HepG2 (cell line): ENCODE results near the gene HS3ST3B1. TPM values are rescaled to one million over a fixed set of nuclear protein-coding genes. Genes with fewer than 3 reads are reported as not detected.

Experiments used
- ATAD3A ChIP-seq: sonication (generic); formaldehyde crosslinking; IDR thresholded peaks from 2 replicates; pipeline ENCODE4 v1.4.0; 2020; ENCODE audit warnings: missing genetic modification reagents
- CHD4 ChIP-seq: fragments of 200-600 bp; sonication (generic); IDR thresholded peaks from 2 replicates; pipeline ENCODE4 v1.7.0; 2017; ENCODE audit warnings: mild to moderate bottlenecking, low read length, borderline replicate concordance
- HNF4G ChIP-seq, 2 experiments: sonication (generic) in 1 of 2; formaldehyde crosslinking in 1 of 2; IDR thresholded peaks; 2 replicates each; pipeline versions ENCODE4 v1.4.0 to v1.6.1; 2011 to 2020; ENCODE audit warnings: borderline replicate concordance in 2 of 2, low read depth in 2 of 2, mild to moderate bottlenecking in 2 of 2, low read length in 1 of 2, missing genetic modification reagents in 1 of 2, moderate library complexity in 1 of 2
- IKZF4 ChIP-seq: sonication (generic); formaldehyde crosslinking; IDR thresholded peaks from 2 replicates; pipeline ENCODE4 v1.5.1; 2020; ENCODE audit warnings: borderline replicate concordance, mild to moderate bottlenecking, low read depth, missing genetic modification reagents; ENCODE audit errors: not compliant biosample characterization
- KLF12 ChIP-seq: sonication (generic); formaldehyde crosslinking; IDR thresholded peaks from 2 replicates; pipeline ENCODE4 v1.4.0; 2020; ENCODE audit warnings: missing genetic modification reagents, borderline replicate concordance
- MATR3 ChIP-seq: sonication (generic); formaldehyde crosslinking; IDR thresholded peaks from 2 replicates; pipeline ENCODE4 v1.4.0; 2020; ENCODE audit warnings: missing genetic modification reagents
- NR1H2 ChIP-seq: sonication (generic); formaldehyde crosslinking; IDR thresholded peaks from 2 replicates; pipeline ENCODE4 v1.8.1; 2022; ENCODE audit warnings: low read depth, missing genetic modification reagents, borderline replicate concordance
- ONECUT2 ChIP-seq: sonication (generic); formaldehyde crosslinking; IDR thresholded peaks from 2 replicates; pipeline ENCODE4 v1.4.0; 2020; ENCODE audit warnings: missing genetic modification reagents
- SP2 ChIP-seq: sonication (generic); formaldehyde crosslinking; IDR thresholded peaks from 2 replicates; pipeline ENCODE4 v1.5.1; 2020; ENCODE audit warnings: mild to moderate bottlenecking, missing genetic modification reagents
- TCF7 ChIP-seq: sonication (generic); IDR thresholded peaks from 2 replicates; pipeline ENCODE4 v1.6.1; 2016; ENCODE audit warnings: antibody characterized with exemption, low read depth
- ZFP36 ChIP-seq: fragments of 150-350 bp; IDR thresholded peaks from 2 replicates; pipeline ENCODE4 v1.6.1; 2018; ENCODE audit warnings: borderline replicate concordance, low read length, low read depth; ENCODE audit not compliant: partially characterized antibody
- ZNF501 ChIP-seq: sonication (generic); formaldehyde crosslinking; IDR thresholded peaks from 2 replicates; pipeline ENCODE4 v1.5.1; 2020; ENCODE audit warnings: mild to moderate bottlenecking, moderate library complexity, missing genetic modification reagents
- ZNF543 ChIP-seq: sonication (generic); formaldehyde crosslinking; IDR thresholded peaks from 2 replicates; pipeline ENCODE4 v1.4.0; 2020; ENCODE audit warnings: mild to moderate bottlenecking, missing genetic modification reagents
- ZNF552 ChIP-seq: sonication (generic); formaldehyde crosslinking; IDR thresholded peaks from 2 replicates; pipeline ENCODE4 v1.9.0; 2022; ENCODE audit warnings: missing genetic modification reagents, mild to moderate bottlenecking, borderline replicate concordance
- ZNF841 ChIP-seq: sonication (generic); formaldehyde crosslinking; IDR thresholded peaks from 2 replicates; pipeline ENCODE4 v1.8.1; 2023; ENCODE audit warnings: missing genetic modification reagents, borderline replicate concordance
- polyA plus RNA-seq, 8 experiments: library from polyadenylated mRNA; depleted of rRNA in 3 of 8; stranded (reverse) in 7 of 8; unstranded in 1 of 8; fragments of >200 nt; fragmentation: Illumina TruSeq in 4 of 8; extraction: Trizol in 4 of 8; gene quantifications; 2 replicates each; pipeline versions ENCODE4 v1.2.1 to v1.2.3, GENCODE V29; 2011 to 2016; ENCODE audit warnings: low read depth in 4 of 8, missing spikeins in 1 of 8, mixed read lengths in 1 of 8; ENCODE audit not compliant: insufficient read depth in 1 of 8
- total RNA-seq, 5 experiments: library from RNA; depleted of rRNA; stranded (reverse); fragments of >200 nt; fragmentation: Illumina TruSeq; extraction: Trizol; gene quantifications; 2 replicates each; pipeline ENCODE4 v1.2.3, GENCODE V29; 2016; ENCODE audit warnings: low read depth in 1 of 5
- TF ChIP-seq, protein P1 (sequence below): sonication (generic); formaldehyde crosslinking; IDR thresholded peaks from 2 replicates; pipeline ENCODE4 v1.4.0; 2020; ENCODE audit warnings: low read depth, mild to moderate bottlenecking, missing genetic modification reagents
- TF ChIP-seq, protein P2 (sequence below): sonication (generic); formaldehyde crosslinking; IDR thresholded peaks from 2 replicates; pipeline ENCODE4 v1.4.0; 2020; ENCODE audit warnings: low read depth, missing genetic modification reagents
- TF ChIP-seq, protein P3 (sequence below): sonication (generic); formaldehyde crosslinking; IDR thresholded peaks from 2 replicates; pipeline ENCODE4 v1.8.0; 2022; ENCODE audit warnings: missing genetic modification reagents, low read depth, mild to moderate bottlenecking, borderline replicate concordance
- TF ChIP-seq, protein P4 (sequence below): sonication (generic); formaldehyde crosslinking; IDR thresholded peaks from 2 replicates; pipeline ENCODE4 v1.5.1; 2020; ENCODE audit warnings: mild to moderate bottlenecking, moderate library complexity, missing genetic modification reagents

Gene HS3ST3B1
- total and polyA plus RNA-seq, 2 of the 13 experiments (the other 11 are each of a cell fraction or from before 2014, with no cell fraction given) = 15.7 to 39.5 TPM

DNA sequence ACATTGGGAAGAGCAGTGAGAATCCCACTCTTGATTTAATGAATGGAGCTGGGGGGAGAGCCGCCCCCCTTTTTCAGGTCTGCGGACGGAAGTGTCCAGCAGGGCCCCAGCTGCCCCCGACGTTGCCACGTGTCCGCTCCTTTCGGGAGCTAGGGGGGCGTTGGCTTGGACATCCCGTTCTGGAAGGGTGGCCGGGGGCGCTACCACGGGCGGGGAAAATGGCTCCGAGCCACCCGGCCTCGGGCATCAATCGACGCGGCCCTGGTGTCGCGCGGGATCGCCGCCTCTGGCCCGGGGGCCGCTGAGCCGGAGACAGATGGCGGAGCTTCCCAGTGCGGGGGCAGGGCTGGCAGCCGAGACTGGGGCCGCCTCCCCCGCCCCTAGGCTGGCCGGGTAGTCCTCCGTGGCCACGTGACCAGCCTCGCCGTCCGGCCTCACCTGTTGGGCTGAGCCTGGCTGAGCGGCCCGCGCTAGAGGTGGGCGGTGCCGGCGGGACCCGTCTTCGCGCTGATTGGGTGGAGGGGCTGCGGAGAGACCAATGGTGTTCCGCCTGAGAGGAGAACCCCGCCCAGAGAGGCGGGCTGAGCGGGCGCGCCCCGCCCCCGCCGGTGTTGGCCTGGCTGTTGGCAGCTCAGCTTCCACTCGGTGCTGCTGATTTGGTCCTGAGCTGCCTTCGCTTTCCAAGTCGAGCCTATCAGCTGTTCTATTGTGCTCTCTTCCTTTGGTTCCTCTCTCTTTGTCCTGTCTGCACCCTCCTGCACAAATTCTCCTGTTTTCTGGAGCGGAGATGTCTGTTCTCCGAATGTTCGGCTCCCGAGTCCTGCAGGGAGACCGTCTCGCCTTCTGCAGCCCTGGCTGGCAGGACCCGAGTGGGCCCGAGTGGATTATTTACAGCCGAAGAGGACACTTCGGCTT lies 8.3 kb downstream of the HS3ST3B1 start (continued):
- TF ChIP-seq, protein P1, sequence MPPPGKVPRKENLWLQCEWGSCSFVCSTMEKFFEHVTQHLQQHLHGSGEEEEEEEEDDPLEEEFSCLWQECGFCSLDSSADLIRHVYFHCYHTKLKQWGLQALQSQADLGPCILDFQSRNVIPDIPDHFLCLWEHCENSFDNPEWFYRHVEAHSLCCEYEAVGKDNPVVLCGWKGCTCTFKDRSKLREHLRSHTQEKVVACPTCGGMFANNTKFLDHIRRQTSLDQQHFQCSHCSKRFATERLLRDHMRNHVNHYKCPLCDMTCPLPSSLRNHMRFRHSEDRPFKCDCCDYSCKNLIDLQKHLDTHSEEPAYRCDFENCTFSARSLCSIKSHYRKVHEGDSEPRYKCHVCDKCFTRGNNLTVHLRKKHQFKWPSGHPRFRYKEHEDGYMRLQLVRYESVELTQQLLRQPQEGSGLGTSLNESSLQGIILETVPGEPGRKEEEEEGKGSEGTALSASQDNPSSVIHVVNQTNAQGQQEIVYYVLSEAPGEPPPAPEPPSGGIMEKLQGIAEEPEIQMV (CRISPR knock-in tag) = no peak; the same call in 1 of the 2 replicates
- TF ChIP-seq ONECUT2 (CRISPR knock-in tag) (no peak), ZNF552 (CRISPR knock-in tag) (peak; percentile 81; the same call in 1 of the 2 replicates), ZNF501 (CRISPR knock-in tag) (peak; percentile 93), NR1H2 (CRISPR knock-in tag) (no peak), KLF12 (no peak; the same call in 1 of the 2 replicates), IKZF4 (CRISPR knock-in tag) (peak; percentile 85), ZNF543 (CRISPR knock-in tag) (peak; percentile 95), CHD4 (no peak), TCF7 (no peak), HNF4G (IDR thresholded peaks at IDR 0.05; ENCODE audit: borderline replicate concordance, low read depth, low read length) (no peak), HNF4G (CRISPR knock-in tag; IDR thresholded peaks at IDR 0.05; ENCODE audit: borderline replicate concordance, low read depth) (peak; percentile 66), ATAD3A (no peak), ZNF841 (no peak), ZFP36 (no peak), SP2 (CRISPR knock-in tag) (peak; percentile 91), MATR3 (CRISPR knock-in tag) (no peak)
- TF ChIP-seq, protein P2, sequence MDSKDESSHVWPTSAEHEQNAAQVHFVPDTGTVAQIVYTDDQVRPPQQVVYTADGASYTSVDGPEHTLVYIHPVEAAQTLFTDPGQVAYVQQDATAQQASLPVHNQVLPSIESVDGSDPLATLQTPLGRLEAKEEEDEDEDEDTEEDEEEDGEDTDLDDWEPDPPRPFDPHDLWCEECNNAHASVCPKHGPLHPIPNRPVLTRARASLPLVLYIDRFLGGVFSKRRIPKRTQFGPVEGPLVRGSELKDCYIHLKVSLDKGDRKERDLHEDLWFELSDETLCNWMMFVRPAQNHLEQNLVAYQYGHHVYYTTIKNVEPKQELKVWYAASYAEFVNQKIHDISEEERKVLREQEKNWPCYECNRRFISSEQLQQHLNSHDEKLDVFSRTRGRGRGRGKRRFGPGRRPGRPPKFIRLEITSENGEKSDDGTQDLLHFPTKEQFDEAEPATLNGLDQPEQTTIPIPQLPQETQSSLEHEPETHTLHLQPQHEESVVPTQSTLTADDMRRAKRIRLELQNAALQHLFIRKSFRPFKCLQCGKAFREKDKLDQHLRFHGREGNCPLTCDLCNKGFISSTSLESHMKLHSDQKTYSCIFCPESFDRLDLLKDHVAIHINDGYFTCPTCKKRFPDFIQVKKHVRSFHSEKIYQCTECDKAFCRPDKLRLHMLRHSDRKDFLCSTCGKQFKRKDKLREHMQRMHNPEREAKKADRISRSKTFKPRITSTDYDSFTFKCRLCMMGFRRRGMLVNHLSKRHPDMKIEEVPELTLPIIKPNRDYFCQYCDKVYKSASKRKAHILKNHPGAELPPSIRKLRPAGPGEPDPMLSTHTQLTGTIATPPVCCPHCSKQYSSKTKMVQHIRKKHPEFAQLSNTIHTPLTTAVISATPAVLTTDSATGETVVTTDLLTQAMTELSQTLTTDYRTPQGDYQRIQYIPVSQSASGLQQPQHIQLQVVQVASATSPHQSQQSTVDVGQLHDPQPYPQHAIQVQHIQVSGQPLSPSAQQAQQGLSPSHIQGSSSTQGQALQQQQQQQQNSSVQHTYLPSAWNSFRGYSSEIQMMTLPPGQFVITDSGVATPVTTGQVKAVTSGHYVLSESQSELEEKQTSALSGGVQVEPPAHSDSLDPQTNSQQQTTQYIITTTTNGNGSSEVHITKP (CRISPR knock-in tag) = peak; percentile 78
- TF ChIP-seq, protein P3, sequence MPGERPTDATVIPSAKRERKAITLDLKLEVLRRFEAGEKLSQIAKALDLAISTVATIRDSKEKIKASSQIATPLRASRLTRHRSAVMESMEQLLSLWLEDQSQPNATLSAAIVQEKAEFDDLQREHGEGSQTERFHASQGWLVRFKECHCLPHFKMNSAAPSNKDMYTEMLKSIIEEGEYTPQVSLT (CRISPR knock-in tag) = no peak
- TF ChIP-seq, protein P4, sequence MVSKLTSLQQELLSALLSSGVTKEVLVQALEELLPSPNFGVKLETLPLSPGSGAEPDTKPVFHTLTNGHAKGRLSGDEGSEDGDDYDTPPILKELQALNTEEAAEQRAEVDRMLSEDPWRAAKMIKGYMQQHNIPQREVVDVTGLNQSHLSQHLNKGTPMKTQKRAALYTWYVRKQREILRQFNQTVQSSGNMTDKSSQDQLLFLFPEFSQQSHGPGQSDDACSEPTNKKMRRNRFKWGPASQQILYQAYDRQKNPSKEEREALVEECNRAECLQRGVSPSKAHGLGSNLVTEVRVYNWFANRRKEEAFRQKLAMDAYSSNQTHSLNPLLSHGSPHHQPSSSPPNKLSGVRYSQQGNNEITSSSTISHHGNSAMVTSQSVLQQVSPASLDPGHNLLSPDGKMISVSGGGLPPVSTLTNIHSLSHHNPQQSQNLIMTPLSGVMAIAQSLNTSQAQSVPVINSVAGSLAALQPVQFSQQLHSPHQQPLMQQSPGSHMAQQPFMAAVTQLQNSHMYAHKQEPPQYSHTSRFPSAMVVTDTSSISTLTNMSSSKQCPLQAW = no peak; the same call in none of the 2 replicates
